Suprapubic skin (tissue), 4 donors: Measurements from ENCODE around the gene MAGOH. TPM values are rescaled to one million over a fixed set of nuclear protein-coding genes. Genes with fewer than 3 reads are reported as not detected.

ENCODE experiments used
- DNase-seq, 2 donors: peaks; one replicate each; pipeline ENCODE4 v3.0.0-alpha.2; 2019; ENCODE audit warnings: low spot score in 2 of 2
- H3K27ac ChIP-seq: fragments of 200-600 bp; sonication (generic); one replicate; pipeline ENCODE4 v1.5.1; 2019
- H3K27me3 ChIP-seq: fragments of 200-600 bp; sonication (generic); one replicate; pipeline ENCODE4 v1.5.1; 2019
- H3K36me3 ChIP-seq: fragments of 200-600 bp; sonication (generic); one replicate; pipeline ENCODE4 v1.5.1; 2019
- H3K4me1 ChIP-seq: fragments of 200-600 bp; sonication (generic); one replicate; pipeline ENCODE4 v1.5.1; 2019
- H3K4me3 ChIP-seq: fragments of 200-600 bp; sonication (generic); one replicate; pipeline ENCODE4 v1.5.1; 2019; ENCODE audit warnings: mild to moderate bottlenecking
- H3K9me3 ChIP-seq: fragments of 200-600 bp; sonication (generic); one replicate; pipeline ENCODE4 v1.5.1; 2019
- CTCF ChIP-seq, 2 donors: fragments of 200-600 bp in 1 of 2; fragments of 450-650 bp in 1 of 2; sonication (generic) in 1 of 2; IDR thresholded peaks; one replicate each; pipeline ENCODE4 v1.5.1; 2016 to 2019; ENCODE audit warnings: antibody characterized with exemption in 2 of 2, mild to moderate bottlenecking in 1 of 2, moderate library complexity in 1 of 2
- EP300 ChIP-seq: sonication (generic); formaldehyde crosslinking; IDR thresholded peaks from one replicate; pipeline ENCODE4 v1.6.1; 2017; ENCODE audit warnings: antibody characterized with exemption
- POLR2A ChIP-seq, 2 donors: fragments of 450-650 bp; IDR thresholded peaks; one replicate each; pipeline ENCODE4 v1.6.1; 2017; ENCODE audit warnings: antibody characterized with exemption in 2 of 2, mild to moderate bottlenecking in 2 of 2, moderate library complexity in 2 of 2
- POLR2AphosphoS5 ChIP-seq, 3 donors: sonication (generic); formaldehyde crosslinking; IDR thresholded peaks; one replicate each; pipeline ENCODE4 v1.6.1; 2017; ENCODE audit warnings: antibody characterized with exemption in 3 of 3
- WGBS: methylation state at CpG from one replicate; pipeline ENCODE4 v1.1.5; 2018; 5-methylcytosine and 5-hydroxymethylcytosine counted together
- total RNA-seq, 4 donors: library from RNA; depleted of rRNA; stranded (reverse); fragments of >200 nt; gene quantifications; one replicate each; pipeline ENCODE4 v1.1.0, GENCODE V29; 2016

The MAGOH gene
- total RNA-seq, 4 donors from 2014 or later = 31.8 to 52.3 (median 38.5) TPM

- WGBS = no CpG with 5 or more reads among the region's 46 CpGs
- Histone ChIP-seq H3K36me3 (no peaks in the 10 kb centered on the region), H3K27me3 (peaks cover 3% of the 10 kb centered on the region), H3K4me3 (peak overlapping the region; percentile 24), H3K9me3 (no peaks in the 10 kb centered on the region), H3K4me1 (peaks cover 11% of the 10 kb centered on the region), H3K27ac (no peak overlapping the region)
- no peak for TF ChIP-seq CTCF (IDR thresholded peaks at IDR 0.05)
- no peak for TF ChIP-seq POLR2AphosphoS5 (IDR thresholded peaks at IDR 0.05)
- no peak for TF ChIP-seq EP300
- TF ChIP-seq POLR2A (IDR thresholded peaks at IDR 0.05) = no peak
- no peak for DNase-seq
These were observed 38.6 kb upstream of the MAGOH start for GRCh38 chr1:53276902-53277281.

GRCh38 chr1:53276153-53276901, 38.0 kb upstream of the MAGOH start:
- peaks cover 3% of the 10 kb centered on the region for H3K27me3 ChIP-seq
- no peaks in the 10 kb centered on the region for H3K9me3 ChIP-seq
- peaks cover 11% of the 10 kb centered on the region for H3K4me1 ChIP-seq
- DNase-seq = no peak
- TF ChIP-seq POLR2AphosphoS5 (IDR thresholded peaks at IDR 0.05) (no peak), POLR2A (IDR thresholded peaks at IDR 0.05) (no peak), CTCF (IDR thresholded peaks at IDR 0.05) (no peak), EP300 (no peak)
- WGBS = 80% methylated on average over 20 of the region's 48 CpGs
- no peak overlapping the region for H3K27ac ChIP-seq
- no peaks in the 10 kb centered on the region for H3K36me3 ChIP-seq
- H3K4me3 ChIP-seq = peak overlapping the region; percentile 24

- Histone ChIP-seq H3K4me1 (peaks cover 11% of the 10 kb centered on the region), H3K36me3 (no peaks in the 10 kb centered on the region), H3K27ac (no peak overlapping the region), H3K27me3 (peaks cover 3% of the 10 kb centered on the region), H3K9me3 (no peaks in the 10 kb centered on the region), H3K4me3 (no peak overlapping the region)
- 100% methylated on average over 1 of the region's 3 CpGs for WGBS
- TF ChIP-seq POLR2AphosphoS5 (IDR thresholded peaks at IDR 0.05) (no peak), EP300 (no peak), CTCF (IDR thresholded peaks at IDR 0.05) (no peak), POLR2A (IDR thresholded peaks at IDR 0.05) (no peak)
- no peak for DNase-seq
These were observed 37.2 kb upstream of the MAGOH start for GRCh38 chr1:53275566-53275965.

- 91% methylated on average over 12 of the region's 13 CpGs for WGBS
- no peak for DNase-seq
- no peak for TF ChIP-seq POLR2A (IDR thresholded peaks at IDR 0.05)
- TF ChIP-seq EP300 = no peak
- no peak for TF ChIP-seq CTCF (IDR thresholded peaks at IDR 0.05)
- TF ChIP-seq POLR2AphosphoS5 (IDR thresholded peaks at IDR 0.05) = no peak
These were observed 36.3 kb upstream of the MAGOH start for GRCh38 chr1:53274541-53275185.

GRCh38 chr1:53274026-53274425, 35.7 kb upstream of the MAGOH start:
- peaks cover 11% of the 10 kb centered on the region for H3K4me1 ChIP-seq
- DNase-seq = no peak
- H3K9me3 ChIP-seq = no peaks in the 10 kb centered on the region
- 92% methylated on average over 4 of the region's 4 CpGs for WGBS
- H3K27ac ChIP-seq = no peak overlapping the region
- peaks cover 3% of the 10 kb centered on the region for H3K27me3 ChIP-seq
- no peaks in the 10 kb centered on the region for H3K36me3 ChIP-seq
- no peak overlapping the region for H3K4me3 ChIP-seq
- TF ChIP-seq POLR2AphosphoS5 (IDR thresholded peaks at IDR 0.05) (no peak), EP300 (no peak), POLR2A (IDR thresholded peaks at IDR 0.05) (no peak), CTCF (IDR thresholded peaks at IDR 0.05) (no peak)

More at GRCh38 chr1:53274541-53275185, 36.3 kb upstream of the MAGOH start:
- peaks cover 3% of the 10 kb centered on the region for H3K27me3 ChIP-seq
- no peaks in the 10 kb centered on the region for H3K9me3 ChIP-seq
- H3K36me3 ChIP-seq = no peaks in the 10 kb centered on the region
- peaks cover 11% of the 10 kb centered on the region for H3K4me1 ChIP-seq
- H3K4me3 ChIP-seq = no peak overlapping the region
- no peak overlapping the region for H3K27ac ChIP-seq
